Ishikawa (cell line): ENCODE measurements around the gene FUBP1.

Experiments used
- EGR1 ChIP-seq: IDR thresholded peaks from 2 replicates; pipeline ENCODE4 v1.6.1; 2012
- NFIC ChIP-seq: IDR thresholded peaks from 2 replicates; pipeline ENCODE4 v1.6.1; 2012
- RAD21 ChIP-seq: IDR thresholded peaks from 2 replicates; pipeline ENCODE4 v1.6.1; 2012; ENCODE audit warnings: low read depth
- YY1 ChIP-seq: IDR thresholded peaks from 2 replicates; pipeline ENCODE4 v1.6.1; 2012; ENCODE audit warnings: low read depth
- TF ChIP-seq, protein P1 (sequence below): IDR thresholded peaks from 2 replicates; pipeline ENCODE4 v1.6.1; 2012

GRCh38 chr1:77925956-77926355, 52.9 kb downstream of the FUBP1 start:
- TF ChIP-seq RAD21 = no peak
- no peak for TF ChIP-seq YY1
- TF ChIP-seq, protein P1, sequence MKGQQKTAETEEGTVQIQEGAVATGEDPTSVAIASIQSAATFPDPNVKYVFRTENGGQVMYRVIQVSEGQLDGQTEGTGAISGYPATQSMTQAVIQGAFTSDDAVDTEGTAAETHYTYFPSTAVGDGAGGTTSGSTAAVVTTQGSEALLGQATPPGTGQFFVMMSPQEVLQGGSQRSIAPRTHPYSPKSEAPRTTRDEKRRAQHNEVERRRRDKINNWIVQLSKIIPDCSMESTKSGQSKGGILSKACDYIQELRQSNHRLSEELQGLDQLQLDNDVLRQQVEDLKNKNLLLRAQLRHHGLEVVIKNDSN = no peak
- no peak for TF ChIP-seq EGR1
- no peak for TF ChIP-seq NFIC
